Smooth muscle cell (in vitro differentiated cells): Measurements from ENCODE around the gene ESRP2. TPM values are rescaled to one million over a fixed set of nuclear protein-coding genes. Genes with fewer than 3 reads are reported as not detected.

ENCODE experiments used
- DNase-seq: peaks from one replicate; lab custom pipeline; 2025; ENCODE audit not compliant: unreplicated experiment; lab: John Stamatoyannopoulos, UW
- H2AFZ ChIP-seq: fragments of 200-600 bp; sonication (generic); 2 replicates; pipeline ENCODE4 v1.6.0; 2016; ENCODE audit warnings: antibody characterized with exemption, low read depth, mild to moderate bottlenecking
- H3F3A ChIP-seq: fragments of 200-600 bp; sonication (generic); 2 replicates; pipeline ENCODE4 v1.6.0; 2017; ENCODE audit warnings: antibody characterized with exemption, low read depth
- H3K27ac ChIP-seq: fragments of 200-600 bp; sonication (generic); 2 replicates; pipeline ENCODE4 v1.5.1; 2016; ENCODE audit warnings: low read depth, mild to moderate bottlenecking
- H3K27me3 ChIP-seq: fragments of 200-600 bp; sonication (generic); 2 replicates; pipeline ENCODE4 v1.6.1; 2016; ENCODE audit warnings: low read depth, mild to moderate bottlenecking
- H3K36me3 ChIP-seq: fragments of 200-600 bp; sonication (generic); 2 replicates; pipeline ENCODE4 v1.5.1; 2016; ENCODE audit warnings: low read depth
- H3K4me1 ChIP-seq: fragments of 200-600 bp; sonication (generic); 2 replicates; pipeline ENCODE4 v1.5.1; 2016; ENCODE audit warnings: low read depth
- H3K4me2 ChIP-seq: fragments of 200-600 bp; sonication (generic); 2 replicates; pipeline ENCODE4 v1.6.0; 2016; ENCODE audit warnings: mild to moderate bottlenecking
- H3K4me3 ChIP-seq: fragments of 200-600 bp; sonication (generic); 2 replicates; pipeline ENCODE4 v1.5.1; 2016; ENCODE audit warnings: mild to moderate bottlenecking
- H3K79me2 ChIP-seq: fragments of 200-600 bp; sonication (generic); 2 replicates; pipeline ENCODE4 v1.6.0; 2016; ENCODE audit warnings: low read depth, mild to moderate bottlenecking
- H3K9ac ChIP-seq: fragments of 200-600 bp; sonication (generic); 2 replicates; pipeline ENCODE4 v1.6.0; 2016; ENCODE audit warnings: low read depth
- H3K9me3 ChIP-seq: fragments of 200-600 bp; sonication (generic); replicated peaks from 2 replicates; pipeline ENCODE4 v1.5.1; 2016; ENCODE audit warnings: low read depth
- H4K20me1 ChIP-seq: fragments of 200-600 bp; sonication (generic); 2 replicates; pipeline ENCODE4 v1.6.0; 2016; ENCODE audit warnings: low read depth
- WGBS: methylation state at CpG from one replicate; pipeline ENCODE4 v1.1.7; 2016; ENCODE audit warnings: low lambda C conversion rate; 5-methylcytosine and 5-hydroxymethylcytosine counted together
- polyA plus RNA-seq: library from polyadenylated mRNA; unstranded; fragments of >200 nt; fragmentation: Nextera tagmentation; extraction: Ambion mirVana; gene quantifications from 2 replicates; pipeline ENCODE4 v1.2.1, GENCODE V29; 2016
- total RNA-seq: library from RNA; depleted of rRNA; stranded (reverse); fragments of >200 nt; gene quantifications from 2 replicates; pipeline ENCODE4 v1.2.3, GENCODE V29; 2014
- TF ChIP-seq, protein P1 (sequence below): fragments of 200-600 bp; sonication (generic); IDR thresholded peaks from 2 replicates; pipeline ENCODE4 v1.5.1; 2017; ENCODE audit warnings: borderline replicate concordance, mild to moderate bottlenecking, antibody characterized with exemption; ENCODE audit not compliant: insufficient read depth, poor library complexity, severe bottlenecking

ESRP2 gene
- total and polyA plus RNA-seq, 2 experiments from 2014 or later: 2.7 to 8.5 TPM

DNA sequence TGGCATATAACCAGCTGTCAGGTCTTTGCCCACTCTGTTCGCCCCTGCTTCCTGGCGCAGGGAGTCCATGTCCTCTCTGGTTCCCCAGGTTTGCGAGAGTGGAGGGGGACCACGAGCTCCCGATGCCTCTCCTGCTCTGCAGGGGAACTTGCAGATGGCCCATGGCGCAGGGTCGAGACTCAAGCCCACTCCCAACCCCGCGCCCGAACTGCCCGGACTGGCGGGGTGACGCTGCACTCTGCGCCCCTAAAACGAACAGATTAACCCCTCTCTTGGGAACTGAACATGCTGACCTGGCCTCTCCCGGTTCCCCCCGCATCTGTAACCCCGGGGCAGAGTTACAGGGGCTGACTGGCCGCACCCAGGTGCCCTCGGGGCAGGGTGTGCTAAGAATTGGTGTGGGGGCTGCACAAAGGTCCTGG lies 8.6 kb upstream of the ESRP2 start:
- H3K27ac ChIP-seq: no peak overlapping the region
- no peaks in the 10 kb centered on the region for H3K27me3 ChIP-seq
- H3K4me1 ChIP-seq: peaks cover 4% of the 10 kb centered on the region
- no peak for DNase-seq
- WGBS: 18% methylated on average over 20 of the region's 20 CpGs
- no peaks in the 10 kb centered on the region for H3K36me3 ChIP-seq
- H3K79me2 ChIP-seq: no peaks in the 10 kb centered on the region
- H3K9ac ChIP-seq: peak overlapping the region; percentile 42
- peak overlapping the region; percentile 81 for H2AFZ ChIP-seq
- H3K9me3 ChIP-seq: no peaks in the 10 kb centered on the region
- no peaks in the 10 kb centered on the region for H4K20me1 ChIP-seq
- TF ChIP-seq, protein P1, sequence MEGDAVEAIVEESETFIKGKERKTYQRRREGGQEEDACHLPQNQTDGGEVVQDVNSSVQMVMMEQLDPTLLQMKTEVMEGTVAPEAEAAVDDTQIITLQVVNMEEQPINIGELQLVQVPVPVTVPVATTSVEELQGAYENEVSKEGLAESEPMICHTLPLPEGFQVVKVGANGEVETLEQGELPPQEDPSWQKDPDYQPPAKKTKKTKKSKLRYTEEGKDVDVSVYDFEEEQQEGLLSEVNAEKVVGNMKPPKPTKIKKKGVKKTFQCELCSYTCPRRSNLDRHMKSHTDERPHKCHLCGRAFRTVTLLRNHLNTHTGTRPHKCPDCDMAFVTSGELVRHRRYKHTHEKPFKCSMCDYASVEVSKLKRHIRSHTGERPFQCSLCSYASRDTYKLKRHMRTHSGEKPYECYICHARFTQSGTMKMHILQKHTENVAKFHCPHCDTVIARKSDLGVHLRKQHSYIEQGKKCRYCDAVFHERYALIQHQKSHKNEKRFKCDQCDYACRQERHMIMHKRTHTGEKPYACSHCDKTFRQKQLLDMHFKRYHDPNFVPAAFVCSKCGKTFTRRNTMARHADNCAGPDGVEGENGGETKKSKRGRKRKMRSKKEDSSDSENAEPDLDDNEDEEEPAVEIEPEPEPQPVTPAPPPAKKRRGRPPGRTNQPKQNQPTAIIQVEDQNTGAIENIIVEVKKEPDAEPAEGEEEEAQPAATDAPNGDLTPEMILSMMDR: no peak
- peak overlapping the region; percentile 92 for H3K4me2 ChIP-seq
- peak overlapping the region; percentile 86 for H3K4me3 ChIP-seq
- no peaks in the 10 kb centered on the region for H3F3A ChIP-seq

DNA sequence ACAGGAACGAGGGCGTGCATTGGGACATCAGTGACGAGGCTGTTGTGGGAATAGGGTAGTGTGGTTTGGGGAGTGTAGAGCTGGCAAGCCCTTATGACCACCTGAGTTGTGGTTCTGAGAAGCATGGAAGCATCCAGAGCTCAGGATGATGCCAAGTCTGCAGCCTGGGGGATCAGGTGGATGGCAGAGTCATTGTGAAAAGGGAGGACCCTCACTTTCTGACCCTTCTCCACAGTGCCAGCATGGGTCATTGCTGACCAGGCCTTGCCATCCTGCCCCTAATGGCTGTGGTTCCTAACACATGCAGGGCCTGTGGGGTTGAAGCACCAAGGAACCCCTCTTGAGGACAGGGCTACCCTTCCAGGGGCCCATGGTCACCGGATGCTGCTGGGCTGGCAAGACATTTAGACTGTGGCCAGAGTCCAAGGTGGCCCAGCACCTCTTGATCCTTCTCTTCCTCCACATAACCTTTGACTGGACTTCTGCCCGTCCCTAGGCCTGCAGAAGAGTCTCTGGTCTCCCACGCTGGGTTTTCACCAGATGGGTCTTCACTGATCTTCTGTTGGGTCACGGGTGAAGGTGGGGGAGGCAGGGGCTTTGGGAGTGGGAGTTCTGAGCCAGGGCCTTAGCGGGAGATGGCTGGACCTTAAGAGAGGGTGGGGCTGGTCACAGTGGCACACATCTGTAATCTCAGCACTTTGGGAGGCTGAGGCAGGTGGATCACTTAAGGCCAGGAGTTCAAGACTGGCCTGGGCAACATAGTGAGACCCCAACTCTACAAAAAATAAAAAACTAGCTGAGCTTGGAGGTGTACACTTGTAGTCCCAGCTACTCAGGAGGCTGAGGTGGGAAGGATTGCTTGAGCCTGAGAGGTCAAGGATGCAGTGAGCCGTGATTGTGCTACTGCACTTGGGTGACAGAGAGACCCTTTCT lies 7.3 kb upstream of the ESRP2 start:
- Histone ChIP-seq H2AFZ (no peak overlapping the region), H3K27ac (no peak overlapping the region), H3K36me3 (no peaks in the 10 kb centered on the region), H3K79me2 (no peaks in the 10 kb centered on the region), H3K4me3 (no peak overlapping the region), H3K9me3 (no peaks in the 10 kb centered on the region), H3K9ac (no peak overlapping the region), H4K20me1 (no peaks in the 10 kb centered on the region), H3K4me1 (peaks cover 4% of the 10 kb centered on the region), H3F3A (no peaks in the 10 kb centered on the region), H3K27me3 (no peaks in the 10 kb centered on the region), H3K4me2 (no peak overlapping the region)
- no peak for DNase-seq
- TF ChIP-seq, protein P1: no peak
- 90% methylated on average over 9 of the region's 9 CpGs for WGBS

- WGBS: 91% methylated on average over 7 of the region's 7 CpGs
- Histone ChIP-seq H3K36me3 (no peaks in the 10 kb centered on the region), H3K27ac (no peak overlapping the region), H3K9me3 (no peaks in the 10 kb centered on the region), H3K4me2 (no peak overlapping the region), H2AFZ (no peak overlapping the region), H3K79me2 (no peaks in the 10 kb centered on the region), H3K4me3 (no peak overlapping the region), H3F3A (peaks cover 2% of the 10 kb centered on the region), H3K27me3 (no peaks in the 10 kb centered on the region), H3K4me1 (peaks cover 7% of the 10 kb centered on the region), H4K20me1 (no peaks in the 10 kb centered on the region), H3K9ac (no peak overlapping the region)
- DNase-seq: no peak
- TF ChIP-seq, protein P1: no peak
Observed at GRCh38 chr16:68242085-68242484, 6.2 kb upstream of the ESRP2 start.
